ENCODE data around the gene LIME1.

Gene LIME1

DNA sequence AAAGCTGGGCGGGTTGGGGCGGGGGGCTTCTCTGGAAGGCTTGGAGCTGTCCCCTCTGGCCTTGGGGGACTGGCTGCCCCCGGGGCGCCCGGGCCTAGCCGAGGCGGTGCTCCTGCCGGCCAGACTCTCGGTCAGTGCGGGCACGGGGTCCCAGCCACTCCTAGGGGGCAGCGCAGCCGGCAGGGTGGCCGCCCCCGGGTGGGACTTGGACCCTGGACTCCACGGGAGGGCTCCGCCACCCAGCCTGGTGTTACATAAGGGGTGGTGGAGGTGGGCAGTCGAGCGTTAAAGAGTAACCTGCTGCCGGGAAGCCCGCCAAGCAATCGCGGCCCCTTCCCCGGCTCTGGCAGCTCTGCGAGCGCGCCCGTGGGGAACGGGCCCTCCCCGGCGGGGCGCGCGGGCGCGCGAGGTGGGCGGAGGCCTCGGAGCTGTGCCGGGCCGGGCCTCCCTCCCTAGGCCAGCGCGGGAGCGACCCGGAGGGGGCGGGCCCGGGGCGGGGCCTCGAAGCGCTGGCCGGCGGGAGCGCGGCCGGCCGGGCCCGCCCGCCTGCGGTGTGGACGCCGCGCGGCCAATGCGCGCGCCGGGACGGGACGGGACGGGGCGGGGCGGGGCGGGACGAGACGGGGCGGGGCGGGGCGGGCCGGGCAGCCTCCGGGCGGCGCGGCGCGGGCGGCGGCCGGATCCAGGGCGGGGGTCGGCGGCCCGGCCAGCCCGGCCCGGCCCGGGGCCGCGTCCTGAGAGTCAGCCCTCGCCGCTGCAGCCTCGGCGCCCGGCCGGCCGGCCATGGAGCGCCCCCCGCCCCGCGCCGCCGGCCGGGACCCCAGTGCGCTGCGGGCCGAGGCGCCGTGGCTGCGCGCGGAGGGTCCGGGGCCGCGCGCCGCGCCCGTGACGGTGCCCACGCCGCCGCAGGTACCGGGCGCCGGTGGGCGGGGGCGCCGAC, 2.9 kb downstream of the LIME1 start, which contains the start of gene SLC2A4RG:
SLC2A4RG (plus strand) TSS at position 647 of the 940 bp plus-strand sequence; CDS start at position 784, 137 bp downstream.
- peak in 1 of 2 donors; percentile 53 for DNase-seq (ENCODE audit: low read depth in 2 of 2)

DNA sequence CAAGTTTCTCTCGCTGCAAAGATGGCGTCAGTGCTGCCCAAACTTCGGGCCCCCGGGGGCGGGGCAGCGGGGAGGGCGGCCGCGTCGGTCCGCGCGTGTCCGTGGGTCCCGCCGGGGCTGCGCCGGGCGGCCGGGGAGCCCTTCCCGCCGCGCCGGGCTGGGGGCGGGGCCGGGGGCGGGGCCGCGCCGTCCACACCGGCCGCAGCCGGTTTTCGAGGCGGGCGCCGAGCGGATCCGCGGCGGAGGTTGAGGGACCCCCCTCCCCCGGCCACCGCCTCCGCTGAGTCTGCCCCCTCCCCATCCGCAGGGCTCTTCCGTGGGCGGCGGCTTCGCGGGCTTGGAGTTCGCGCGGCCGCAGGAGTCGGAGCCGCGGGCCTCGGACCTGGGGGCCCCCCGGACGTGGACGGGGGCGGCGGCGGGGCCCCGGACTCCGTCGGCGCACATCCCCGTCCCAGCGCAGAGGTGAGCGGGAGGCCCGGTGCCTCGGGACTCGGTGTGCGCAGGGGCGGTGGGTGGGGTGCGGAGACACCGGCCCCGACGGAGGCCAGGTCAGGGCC, 3.7 kb downstream of the LIME1 start:
- DNase-seq (ENCODE audit: low read depth in 2 of 2) = no peak

DNA sequence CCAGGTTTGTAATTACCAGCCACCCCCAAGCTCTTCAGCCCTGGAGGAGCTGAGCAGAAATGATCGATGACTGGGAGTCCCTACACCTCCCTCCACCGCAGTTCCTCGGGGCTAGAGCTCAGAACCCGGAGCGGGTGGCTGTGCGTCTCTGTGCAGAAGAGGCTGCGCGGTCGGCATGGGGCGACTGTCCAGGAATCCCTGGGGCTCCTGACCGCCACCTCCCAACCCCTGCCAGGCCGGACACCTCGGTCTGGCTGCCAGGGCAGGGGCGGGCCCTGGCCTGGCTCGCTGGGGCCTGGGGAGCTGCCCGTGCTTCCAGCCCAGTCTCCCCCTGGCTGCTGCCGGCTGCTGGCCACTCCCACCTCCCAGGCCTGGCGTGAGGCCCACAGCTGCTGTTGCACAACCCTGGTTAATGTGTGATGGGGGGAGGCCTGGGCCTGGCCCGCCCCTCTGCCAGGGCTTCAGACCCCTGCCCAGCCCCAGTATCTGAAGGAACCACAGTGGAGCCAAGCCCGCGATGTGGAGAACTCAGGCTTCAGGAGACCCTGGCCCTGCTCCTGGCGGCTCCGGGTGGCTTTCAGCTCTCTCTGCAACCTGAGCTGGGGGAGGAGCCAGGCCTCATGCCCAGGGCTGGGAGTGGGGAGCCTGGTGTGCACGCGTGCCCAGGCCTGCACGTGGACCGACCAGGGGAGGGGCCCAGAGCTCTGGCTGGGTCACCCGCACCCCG, 4.3 kb downstream of the LIME1 start:
- DNase-seq (ENCODE audit: low read depth in 2 of 2) = no peak

DNA sequence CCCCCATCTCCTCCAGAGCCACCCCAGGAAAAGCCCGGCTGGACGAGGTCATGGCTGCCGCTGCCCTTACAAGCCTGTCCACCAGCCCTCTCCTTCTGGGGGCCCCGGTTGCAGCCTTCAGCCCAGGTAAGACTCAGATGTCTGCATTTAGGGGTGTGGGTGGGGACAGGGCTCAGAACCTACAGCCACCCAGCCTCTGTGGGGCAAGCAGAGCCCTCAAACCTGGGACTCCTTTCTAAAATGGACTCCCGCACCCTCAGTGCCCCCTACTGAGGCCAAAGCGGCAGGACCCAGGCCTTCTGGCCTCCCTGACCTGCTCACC, 4.9 kb downstream of the LIME1 start:
- no peak for DNase-seq (ENCODE audit: low read depth in 2 of 2)

DNA sequence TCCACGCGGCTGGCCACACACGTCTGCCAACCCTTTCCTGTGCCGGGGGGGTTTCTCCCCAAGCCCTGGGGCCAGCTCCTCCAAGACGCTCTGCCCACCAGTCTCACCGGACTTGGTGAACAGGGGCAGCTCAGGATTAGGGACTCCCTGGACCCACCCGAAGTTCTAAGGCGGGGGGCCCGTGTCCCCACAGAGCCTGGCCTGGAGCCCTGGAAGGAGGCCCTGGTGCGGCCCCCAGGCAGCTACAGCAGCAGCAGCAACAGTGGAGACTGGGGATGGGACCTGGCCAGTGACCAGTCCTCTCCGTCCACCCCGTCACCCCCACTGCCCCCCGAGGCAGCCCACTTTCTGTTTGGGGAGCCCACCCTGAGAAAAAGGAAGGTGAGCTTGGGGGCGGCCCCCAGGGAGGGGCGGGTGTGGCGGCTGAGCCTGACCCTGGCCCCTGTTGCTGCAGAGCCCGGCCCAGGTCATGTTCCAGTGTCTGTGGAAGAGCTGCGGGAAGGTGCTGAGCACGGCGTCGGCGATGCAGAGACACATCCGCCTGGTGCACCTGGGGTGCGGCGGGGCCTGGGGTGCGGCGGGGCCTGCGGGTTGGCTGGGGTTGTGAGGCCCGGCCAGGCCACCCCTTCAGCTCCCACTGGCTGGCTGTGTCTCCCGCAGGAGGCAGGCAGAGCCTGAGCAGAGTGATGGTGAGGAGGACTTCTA, 5.4 kb downstream of the LIME1 start:
- DNase-seq (ENCODE audit: low read depth in 2 of 2) = no peak

DNA sequence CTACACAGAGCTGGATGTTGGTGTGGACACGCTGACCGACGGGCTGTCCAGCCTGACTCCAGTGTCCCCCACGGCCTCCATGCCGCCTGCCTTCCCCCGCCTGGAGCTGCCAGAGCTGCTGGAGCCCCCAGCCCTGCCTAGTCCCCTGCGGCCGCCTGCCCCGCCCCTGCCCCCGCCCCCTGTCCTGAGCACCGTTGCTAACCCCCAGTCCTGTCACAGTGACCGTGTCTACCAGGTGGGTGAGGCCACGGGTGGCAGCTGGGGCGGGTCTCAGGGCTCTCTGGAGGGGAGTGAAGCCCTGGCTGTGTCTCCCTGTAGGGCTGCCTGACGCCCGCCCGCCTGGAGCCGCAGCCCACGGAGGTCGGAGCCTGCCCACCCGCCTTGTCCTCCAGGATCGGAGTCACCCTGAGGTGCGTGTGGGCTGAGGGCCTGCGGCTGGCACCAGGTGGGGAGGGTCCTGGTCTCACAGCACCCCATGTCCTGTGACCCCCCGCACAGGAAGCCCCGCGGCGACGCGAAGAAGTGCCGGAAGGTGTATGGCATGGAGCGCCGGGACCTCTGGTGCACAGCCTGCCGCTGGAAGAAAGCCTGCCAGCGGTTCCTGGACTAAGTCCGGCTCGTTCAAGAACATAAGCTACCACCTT, 6.0 kb downstream of the LIME1 start:
- DNase-seq (ENCODE audit: low read depth in 2 of 2) = no peak

DNA sequence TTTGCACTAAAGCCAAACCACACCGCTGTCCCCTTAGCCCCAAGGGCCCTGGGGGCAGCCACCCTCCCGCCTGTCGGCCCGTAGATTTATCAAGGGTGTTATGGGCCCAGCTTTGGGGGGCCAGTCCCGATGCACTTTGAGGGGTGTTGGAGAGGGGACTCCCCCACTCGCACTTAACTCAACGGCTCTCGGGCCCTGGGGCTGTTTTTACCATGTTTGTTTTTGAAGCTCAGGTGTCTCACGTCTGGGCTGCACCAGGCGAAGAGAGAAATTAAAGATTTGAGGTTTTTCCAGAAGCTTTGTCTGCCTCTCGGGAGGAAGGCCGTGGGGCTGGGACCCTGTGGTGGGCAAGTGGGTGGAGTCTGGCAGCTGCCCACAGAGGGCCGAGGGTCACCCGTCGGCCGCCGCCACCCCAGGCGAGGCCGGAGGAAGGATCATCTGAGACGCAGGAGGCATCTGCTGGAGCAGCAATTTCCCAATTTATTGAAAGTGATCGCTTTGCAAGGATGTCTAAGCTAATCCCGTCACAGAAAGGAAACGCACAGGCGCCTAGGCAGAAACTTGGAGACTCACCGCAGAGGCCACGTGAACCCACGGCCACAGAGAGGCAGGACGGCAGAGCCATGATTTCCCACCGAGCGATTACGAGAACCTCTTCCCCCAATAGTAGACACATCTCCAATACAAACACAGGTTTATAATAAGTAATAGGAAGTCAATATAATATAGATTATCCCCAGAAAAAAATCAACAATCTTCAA, 6.9 kb downstream of the LIME1 start:
- DNase-seq (ENCODE audit: low read depth in 2 of 2) = no peak

DNA sequence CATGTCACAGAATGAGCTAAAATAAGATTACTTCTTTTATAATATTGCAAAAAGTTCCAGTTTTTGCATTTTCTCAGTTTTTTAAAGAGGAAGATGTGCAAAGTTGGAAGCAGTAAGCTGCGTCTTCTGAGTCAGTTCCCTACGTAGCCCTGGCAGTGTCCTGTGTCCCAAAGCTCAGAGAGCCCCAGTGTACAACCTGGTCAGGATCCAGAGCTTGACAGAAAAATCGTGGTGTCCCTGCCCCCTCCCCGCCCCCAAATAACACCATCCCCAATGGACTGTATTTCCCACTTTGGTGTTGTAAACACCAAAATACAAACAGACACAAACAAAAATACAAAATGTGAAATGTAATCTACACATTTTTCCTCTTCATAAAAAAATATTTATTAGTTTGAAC, 7.7 kb downstream of the LIME1 start:
- no peak for DNase-seq (ENCODE audit: low read depth in 2 of 2)

DNA sequence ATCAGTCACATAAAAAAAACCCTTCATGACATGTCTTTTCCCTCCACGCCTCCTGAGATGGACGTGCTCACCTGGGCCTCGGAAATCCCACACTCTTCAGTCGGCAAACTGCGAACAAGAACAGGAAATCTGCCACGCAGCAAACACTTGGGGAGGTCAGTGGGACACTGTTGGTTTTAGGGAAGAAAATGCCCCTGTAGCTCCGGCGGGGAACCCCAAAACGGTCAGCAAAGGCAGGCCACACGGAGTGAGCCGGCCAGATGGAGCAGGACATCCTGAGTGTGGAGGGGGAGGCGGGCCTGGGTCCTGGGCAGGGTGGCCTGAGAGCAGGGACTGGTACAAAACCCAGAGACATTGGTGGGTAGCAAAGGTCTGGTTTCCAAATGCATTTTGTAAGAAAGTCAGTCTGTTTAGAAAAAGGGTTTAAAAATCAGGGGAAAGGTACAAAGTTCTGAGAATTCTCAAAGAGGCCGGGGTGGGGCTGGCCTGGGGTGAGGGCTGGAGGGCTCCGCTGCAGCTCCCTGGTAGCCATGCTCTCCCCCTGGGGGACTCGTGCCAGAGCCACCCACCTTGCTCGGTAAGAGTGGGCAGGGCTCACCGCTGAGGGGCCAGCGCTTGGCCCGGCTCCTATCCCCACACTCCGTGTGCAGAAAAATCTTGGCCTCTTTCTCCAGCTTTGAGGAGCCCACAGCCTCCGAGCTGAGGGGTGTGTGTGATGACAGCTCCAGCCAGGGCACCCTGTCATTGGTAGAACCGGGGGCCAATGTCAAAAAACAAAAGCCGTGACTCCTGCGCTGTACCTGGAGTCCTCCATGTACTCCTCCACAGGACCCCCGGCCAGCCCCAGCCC, 8.3 kb downstream of the LIME1 start:
- DNase-seq (ENCODE audit: low read depth in 2 of 2) = no peak

DNA sequence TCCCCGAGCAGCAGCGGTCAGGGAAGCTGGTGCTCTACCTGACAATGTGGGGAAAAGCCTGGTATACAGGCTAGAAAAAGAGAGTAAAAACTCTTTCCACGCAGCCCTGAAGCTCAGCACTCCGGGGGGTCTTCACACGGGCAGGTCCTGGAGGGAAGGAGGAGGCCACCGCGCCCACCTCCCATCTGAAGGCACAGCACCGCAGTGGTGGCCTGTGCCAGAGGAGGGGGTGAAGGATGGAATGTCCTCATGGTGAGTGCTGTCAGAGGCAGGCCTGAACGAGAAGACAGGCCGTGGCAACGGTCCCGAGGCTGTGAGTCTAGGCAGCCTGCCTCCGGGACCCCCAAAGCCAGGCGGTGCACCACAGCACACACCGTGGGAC, 9.0 kb downstream of the LIME1 start:
- no peak for DNase-seq (ENCODE audit: low read depth in 2 of 2)

DNA sequence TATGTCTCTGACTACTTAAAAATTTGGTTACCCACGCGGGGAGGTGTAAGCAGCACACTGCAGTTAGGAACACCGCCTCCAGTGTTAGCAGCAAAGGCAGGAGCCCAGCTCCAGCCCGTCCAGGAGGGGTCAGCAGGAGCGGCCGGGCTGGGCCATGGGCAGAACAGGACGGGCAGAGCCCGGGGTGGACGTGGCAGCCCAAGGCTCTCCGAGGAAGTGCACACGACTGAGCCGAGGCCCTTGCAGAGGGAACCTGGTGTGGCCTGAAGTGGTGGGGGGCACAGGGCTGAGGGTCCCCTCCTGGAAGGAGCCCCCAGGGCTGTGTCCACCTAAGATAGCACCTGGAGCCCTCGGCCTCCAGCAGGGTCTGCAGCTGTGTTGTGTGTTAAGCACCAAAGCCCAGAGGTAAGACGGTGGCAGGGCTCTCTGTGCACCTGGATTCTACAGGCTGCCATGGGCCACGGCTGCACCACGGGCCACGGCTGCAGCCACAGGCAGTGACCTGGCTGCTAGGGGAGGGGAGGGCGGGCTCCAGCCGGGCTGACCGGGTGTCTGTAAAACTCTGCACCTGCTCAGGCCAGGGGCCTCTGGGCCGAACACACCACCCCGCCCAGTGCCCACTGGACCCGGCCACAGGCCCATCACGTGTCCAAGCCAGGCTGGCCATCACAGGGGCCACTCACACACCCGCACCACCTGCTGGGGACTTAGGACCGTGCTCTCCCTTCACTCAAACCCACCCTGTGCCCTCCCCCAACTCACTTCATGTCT, 9.7 kb downstream of the LIME1 start:
- DNase-seq (ENCODE audit: low read depth in 2 of 2) = no peak

DNA sequence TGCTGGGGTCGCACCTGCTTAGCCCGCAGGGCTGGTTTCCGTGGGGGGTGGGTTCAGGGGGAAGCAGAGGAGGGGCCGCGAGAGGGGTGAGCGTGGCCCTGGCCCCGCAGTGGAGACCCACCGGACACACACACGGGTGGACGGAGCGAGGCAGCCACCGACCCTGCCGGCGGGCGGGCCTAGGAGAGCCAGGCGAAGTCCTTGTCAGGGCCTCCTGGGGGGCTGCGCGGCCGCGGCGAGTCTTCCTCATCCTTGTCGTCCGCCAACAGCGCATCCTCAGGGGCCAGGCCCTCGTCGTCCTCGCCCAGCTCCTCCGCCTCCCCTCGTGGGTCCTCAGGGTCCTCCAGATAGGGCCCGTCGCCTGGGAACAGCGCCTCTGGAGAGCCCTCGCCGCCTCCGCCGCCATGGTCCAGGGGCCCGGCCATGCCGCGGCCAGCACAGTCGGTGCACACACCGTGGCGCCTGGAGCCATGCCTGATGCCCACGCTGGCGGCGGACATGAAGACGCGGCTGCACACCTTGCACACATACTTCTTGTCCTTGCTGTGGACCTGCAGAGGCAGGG, 10.4 kb downstream of the LIME1 start:
- no peak for DNase-seq (ENCODE audit: low read depth in 2 of 2)

DNA sequence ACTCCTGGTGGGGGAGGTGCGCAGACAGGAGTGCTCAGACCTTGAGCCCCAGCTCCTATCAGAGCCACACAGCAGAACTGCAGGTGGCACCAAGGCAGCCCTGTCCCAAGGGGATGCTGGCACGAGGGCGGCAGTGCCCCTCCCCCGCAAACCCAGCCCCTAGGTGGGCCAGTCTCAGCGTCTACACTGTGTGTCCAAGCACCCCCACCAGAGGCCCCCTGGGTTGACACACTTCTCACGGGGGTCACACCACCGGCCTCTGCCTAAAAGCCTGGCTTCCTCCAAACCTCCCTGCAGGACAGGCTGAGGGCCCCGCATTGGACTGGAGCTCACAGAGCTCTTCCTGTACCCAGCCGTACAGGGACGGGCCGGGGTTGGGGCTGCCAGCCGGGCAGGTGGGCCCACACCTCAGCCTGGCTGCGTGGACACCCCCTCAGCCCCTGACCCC, 11.2 kb downstream of the LIME1 start:
- DNase-seq (ENCODE audit: low read depth in 2 of 2) = no peak

DNA sequence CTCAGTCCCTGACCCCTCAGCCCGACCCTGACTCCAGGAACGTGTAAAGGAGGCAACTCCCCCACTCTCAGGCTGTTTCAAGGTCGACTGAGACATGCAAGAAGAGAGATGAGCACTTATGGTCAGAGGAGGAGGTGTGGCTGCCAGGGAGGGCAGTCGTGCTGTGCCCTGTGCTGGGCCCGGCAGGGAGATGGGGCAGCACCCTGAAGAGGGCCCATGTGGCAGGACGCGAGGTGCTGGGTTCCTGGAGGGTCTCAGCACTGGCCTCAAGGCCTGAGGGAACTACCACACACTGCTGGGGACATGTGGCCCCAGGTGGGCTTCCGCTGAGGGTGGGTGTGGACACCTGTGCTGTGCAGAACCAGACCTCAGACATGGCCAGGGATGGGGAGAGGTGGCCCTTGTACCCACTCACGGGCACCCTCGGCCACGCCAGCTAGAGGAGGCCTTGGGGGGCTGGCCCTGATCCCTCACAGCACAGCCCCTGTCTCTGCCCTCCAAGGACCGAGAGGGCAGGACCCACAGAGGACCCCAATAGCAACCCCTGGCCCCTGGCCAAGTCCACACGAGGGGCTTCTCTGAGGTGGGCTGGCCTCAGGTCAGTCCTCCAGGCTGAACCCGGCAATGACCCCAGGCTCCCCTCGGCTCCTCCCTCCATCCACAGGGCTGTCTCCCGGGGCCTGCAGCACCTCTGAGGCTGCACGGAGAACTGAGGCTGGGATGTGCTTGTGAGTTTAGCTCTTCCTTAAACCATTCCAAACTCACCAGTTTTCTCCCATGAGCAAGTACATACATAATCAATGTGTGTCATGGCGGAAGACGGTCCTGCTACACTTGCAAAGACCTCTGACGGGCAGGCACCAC, 11.8 kb downstream of the LIME1 start:
- DNase-seq (ENCODE audit: low read depth in 2 of 2) = no peak

DNA sequence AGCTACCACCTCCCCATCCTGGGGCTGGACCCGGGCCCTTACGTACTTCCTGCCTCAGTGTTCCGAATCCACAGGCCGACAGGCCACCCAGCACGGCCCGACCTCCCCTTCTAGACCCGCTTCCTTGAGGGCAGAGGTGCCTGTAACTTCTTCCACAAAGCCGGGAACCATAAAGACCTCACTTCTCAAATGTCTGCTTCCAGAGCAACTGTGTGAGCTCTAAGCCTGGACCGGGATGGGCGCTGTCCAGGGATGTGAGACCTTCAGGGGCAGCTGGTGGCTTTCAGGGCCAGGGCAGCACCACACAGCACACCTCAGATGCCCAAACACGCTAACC, 12.4 kb downstream of the LIME1 start:
- no peak for DNase-seq (ENCODE audit: low read depth in 2 of 2)

DNA sequence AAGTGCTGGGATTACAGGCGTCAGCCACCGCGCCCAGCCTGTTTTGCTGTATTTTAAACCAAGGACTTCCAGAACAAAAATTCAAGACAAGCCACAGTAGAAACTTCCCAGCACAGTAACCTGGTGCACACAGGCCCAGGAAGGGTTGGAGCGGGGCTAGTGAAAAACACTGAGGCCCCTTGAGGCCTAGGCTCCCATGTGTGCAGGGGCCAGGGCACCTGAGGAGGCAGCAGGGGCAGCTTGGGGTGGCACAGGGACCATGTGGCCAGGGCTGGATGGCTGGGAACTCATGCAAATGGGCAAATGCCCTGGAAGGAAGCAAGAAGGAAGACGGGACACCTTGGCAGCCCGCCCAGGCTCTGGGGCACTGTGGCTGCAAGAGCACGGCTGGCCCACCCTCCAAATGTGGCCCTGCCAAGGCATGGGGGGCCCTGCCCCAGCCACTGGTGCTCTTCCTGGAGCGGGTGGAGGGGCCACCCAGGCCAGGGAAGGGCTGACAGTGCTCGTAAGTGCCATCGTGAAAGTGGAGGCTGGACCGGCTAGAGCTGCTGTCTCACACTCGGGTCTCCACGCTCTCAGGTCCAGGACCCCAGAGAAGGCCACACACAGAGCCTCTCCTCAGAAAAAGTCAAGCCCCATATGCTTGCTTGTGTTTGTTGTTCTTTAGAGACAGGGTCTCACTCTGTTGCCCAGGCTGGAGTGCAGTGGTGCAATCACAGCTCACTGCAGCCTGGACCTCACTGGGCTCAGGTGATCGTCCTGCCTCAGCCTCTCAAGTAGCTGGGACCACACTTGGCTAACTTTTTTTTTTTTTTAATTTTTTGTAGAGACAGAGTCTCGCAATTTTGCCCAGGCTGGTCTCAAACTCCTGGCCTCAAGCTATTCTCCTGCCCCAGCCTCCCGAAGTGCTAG, 13.4 kb downstream of the LIME1 start:
- DNase-seq (ENCODE audit: low read depth in 2 of 2) = no peak

All from stimulated activated CD8-positive, alpha-beta memory T cell treated with anti-CD3 and anti-CD28 coated beads, Interleukin-2, amount 100 ng/mL, for 1 hour (primary cell).